ENCODE results near the gene MINDY3.
A peak's percentile ranks its signal among the peaks of the same experiment; 100 is the strongest.
"Not testable (repeated sequence)": the region's sequence is repeated elsewhere in the genome, so short reads cannot be mapped to it uniquely, and the experiment has no call there.

Gene MINDY3

GRCh38 chr10:15859906-15860691 lies at the start of gene MINDY3:
TSS of gene MINDY3 (minus strand) at chr10:15860507. CDS start at chr10:15860299, 208 bp downstream.
- DNase-seq (ENCODE audit: low spot score) = peak; percentile 91

DNA sequence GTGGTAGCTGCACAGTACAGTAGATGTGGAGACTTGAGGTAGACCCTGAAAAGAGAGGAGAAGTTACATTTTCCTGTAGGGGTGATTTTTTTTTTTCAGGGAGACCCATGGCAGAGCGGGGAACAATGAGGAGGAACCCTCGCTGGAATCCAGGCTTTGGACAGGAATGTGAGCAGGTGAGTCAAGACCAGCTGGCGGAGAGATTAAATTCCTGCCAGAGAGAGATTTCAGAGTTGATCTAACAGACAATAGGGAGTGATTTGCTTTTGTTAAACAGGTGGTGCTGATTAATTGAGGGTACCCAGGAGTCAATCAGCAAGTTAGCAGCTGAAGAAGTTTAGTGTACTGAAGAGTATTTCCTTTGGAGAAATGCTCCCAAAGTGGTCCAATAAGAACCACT lies 41.6 kb upstream of the MINDY3 start:
- DNase-seq (ENCODE audit: low spot score) = no peak

DNA sequence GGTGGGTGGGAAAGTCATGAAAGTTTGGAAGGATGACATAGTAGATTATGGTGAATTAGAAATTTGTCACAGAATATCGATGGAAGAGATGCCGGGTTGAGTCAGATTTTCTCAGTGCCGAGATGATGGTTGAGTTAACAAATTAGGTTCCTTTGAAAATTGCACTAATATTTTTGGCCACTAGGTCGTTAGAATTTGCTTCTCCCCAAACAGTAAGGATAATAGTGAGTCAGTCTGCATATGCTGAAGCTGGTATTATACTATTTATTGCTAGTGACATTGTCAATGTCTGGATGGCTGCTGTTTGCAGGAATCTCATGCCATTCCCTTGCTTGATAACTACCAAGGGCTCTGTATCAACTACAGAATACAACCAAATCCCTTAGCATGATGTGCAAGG lies 37.7 kb upstream of the MINDY3 start:
- DNase-seq (ENCODE audit: low spot score) = no peak

- DNase-seq (ENCODE audit: low spot score) = no peak
Observed at GRCh38 chr10:15897287-15897686, 37.0 kb upstream of the MINDY3 start.

DNA sequence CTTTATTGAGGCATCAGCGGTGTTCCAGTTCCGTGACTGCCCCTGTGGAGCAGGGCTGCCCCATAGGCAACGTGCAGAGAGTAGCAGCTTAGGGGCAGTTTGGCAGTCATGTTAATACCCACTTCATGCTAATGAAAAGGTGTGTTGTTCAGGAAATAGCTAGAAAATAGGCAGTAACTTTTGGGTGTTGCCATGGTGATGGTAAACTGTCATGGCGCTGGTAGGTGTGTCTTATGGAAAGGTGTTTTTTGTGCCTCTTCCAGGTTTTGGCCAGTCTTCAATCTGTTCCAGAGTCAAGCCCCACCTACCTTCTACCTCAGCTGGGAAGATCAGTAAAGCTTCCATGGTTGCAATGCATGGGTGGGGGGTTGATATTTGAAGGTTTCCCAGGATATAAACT lies 36.3 kb upstream of the MINDY3 start:
- no peak for DNase-seq (ENCODE audit: low spot score)

DNA sequence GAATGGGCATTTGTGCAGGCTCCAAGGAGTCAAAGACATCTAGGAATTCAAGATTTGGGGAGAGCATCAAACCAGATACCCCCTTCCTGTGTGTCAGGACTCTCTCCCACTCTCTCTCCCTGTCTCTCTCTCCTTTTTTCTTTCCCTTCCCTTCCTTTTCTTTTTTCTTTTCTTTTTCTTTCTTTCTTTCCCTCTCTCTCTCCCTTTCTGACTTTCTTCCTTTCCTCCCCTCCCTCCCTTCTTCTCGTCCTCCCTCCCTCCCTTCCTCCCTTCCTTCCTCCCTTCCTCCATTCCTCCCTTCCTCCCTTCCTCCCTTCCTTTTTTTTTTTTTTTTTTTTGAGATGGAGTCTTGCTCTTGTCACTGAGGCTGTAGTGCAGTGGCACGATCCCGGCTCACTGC lies 24.1 kb upstream of the MINDY3 start:
- DNase-seq (ENCODE audit: low spot score) = no peak

GRCh38 chr10:15881542-15881941 lies 21.2 kb upstream of the MINDY3 start:
- DNase-seq (ENCODE audit: low spot score) = no peak

GRCh38 chr10:15879663-15880062 lies 19.4 kb upstream of the MINDY3 start:
- no peak for DNase-seq (ENCODE audit: low spot score)

DNA sequence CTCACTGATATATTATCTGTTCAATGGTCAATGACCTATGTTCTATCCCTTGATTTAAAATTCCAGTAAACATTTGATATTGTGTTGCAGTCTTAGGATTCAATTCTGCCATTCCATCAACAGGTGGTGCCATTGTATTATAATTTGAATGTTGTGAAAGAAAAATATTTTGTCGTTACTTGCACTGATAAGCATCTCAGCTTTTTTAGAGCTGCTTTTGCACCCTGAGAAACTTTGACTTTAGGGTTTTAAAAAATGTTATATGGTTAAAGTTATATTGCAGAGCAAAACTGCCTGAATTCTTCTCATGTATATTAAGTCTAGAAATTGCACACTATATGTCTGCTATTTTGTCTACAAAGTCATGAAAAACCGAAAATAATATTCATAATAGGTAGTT lies 18.8 kb upstream of the MINDY3 start:
- peak; percentile 39 for DNase-seq (ENCODE audit: low spot score)

DNA sequence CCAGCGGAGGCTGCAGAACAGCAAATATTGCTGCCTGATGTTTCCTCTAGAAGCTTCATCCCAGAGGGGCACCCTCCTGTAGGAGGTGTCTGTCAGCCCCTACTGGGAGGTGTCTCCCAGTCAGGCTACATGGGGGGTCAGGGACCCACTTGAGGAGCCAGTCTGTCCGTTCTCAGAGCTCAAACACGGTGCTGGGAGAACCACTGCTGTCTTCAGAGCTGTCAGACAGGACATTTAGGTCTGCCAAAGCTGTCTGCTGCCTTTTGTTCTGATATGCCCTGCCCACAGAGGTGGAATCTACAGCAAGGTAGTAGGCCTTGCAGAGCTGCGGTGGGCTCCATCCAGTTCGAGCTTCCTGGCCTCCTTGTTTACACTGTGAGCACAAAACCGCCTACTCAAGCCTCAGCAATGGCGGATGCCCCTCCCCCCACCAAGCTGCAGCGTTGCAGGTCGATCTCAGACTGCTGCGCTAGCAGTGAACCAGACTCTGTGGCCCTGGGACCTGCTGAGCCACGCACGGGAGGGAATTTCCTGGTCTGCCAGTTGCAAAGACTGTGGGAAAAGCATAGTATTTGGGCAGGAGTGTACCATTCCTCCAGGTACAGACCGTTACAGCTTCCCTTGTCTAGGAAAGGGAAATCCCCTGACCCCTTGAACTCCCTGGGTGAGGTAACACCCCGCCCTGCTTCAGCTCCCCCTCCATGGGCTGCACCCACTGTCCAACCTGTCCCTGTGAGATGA lies 17.7 kb upstream of the MINDY3 start:
- no peak for DNase-seq (ENCODE audit: low spot score)

DNA sequence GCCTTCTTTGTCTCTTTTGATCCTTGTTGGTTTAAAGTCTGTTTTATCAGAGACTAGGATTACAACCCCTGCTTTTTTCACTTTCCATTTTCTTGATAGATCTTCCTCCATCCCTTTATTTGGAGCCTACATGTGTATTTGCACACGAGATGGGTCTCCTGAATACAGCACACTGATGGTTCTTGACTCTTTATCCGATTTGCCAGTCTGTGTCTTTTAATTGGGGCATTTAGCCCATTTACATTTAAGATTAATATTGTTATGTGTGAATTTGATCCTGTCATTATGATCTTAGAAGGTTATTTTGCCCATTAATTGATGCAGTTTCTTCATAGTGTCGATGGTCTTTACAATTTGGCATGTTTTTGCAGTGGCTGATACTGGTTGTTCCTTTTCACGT lies 16.0 kb upstream of the MINDY3 start:
- DNase-seq (ENCODE audit: low spot score) = not testable (repeated sequence)

DNA sequence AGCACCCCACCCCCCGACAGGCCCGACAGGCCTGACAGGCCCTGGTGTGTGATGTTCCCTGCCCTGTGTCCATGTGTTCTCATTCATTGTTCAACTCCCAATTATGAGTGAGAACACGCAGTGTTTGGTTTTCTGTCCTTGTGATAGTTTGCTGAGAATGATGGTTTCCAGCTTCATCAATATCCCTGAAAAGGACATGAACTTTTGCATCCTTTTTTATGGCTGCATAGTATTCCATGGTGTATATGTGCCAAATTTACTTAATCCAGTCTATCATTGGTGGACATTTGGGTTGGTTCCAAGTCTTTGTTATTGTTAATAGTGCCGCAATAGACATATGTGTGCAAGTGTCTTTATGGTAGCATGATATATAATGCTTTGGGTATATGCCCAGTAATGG lies 12.3 kb upstream of the MINDY3 start:
- not testable (repeated sequence) for DNase-seq (ENCODE audit: low spot score)

- no peak for DNase-seq (ENCODE audit: low spot score)
Observed at GRCh38 chr10:15871823-15872222, 11.5 kb upstream of the MINDY3 start.

- no peak for DNase-seq (ENCODE audit: low spot score)
Observed at GRCh38 chr10:15869935-15870334, 9.6 kb upstream of the MINDY3 start.

DNA sequence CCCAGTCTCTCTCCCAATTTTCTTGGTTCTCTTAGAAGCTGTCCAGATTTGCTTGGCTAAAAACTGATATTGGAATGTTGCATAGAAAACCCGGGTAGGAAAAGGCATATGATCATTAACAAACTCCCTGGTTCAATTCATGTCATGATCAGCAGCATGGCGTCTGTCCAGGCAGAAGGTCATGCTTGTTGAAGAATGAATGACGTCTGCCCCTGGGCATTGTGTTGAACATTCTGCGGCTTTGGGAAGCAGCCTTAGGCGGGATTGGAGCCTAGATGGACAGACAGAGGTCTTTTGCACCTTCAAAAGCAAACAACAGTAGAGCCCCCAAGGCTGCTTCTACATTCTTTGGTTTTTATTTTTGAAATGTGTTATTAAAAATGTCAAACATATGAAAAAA lies 7.7 kb upstream of the MINDY3 start:
- no peak for DNase-seq (ENCODE audit: low spot score)

- no peak for DNase-seq (ENCODE audit: low spot score)
Observed at GRCh38 chr10:15865304-15865703, 5.0 kb upstream of the MINDY3 start.

- no peak for DNase-seq (ENCODE audit: low spot score)
Observed at GRCh38 chr10:15864419-15864818, 4.1 kb upstream of the MINDY3 start.

DNA sequence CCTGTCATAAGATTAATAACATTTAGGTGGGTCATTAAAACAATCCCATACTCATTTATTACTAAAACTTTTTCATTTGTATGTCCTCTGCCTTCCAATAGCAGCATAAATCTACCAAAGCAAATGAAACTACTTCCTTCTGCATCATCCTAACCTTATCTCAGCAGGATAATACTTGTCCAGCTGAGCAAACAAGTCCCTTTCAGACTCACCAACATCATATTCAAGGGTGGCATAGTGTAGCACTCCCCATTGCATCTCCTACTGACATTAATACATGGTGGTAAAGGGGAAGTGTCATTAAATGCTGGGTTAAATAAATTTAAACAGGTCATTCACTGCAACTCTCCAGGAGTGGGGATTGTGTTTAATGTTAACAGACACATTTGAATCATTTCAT lies 3.4 kb upstream of the MINDY3 start:
- DNase-seq (ENCODE audit: low spot score) = no peak

- no peak for DNase-seq (ENCODE audit: low spot score)
Observed at GRCh38 chr10:15863323-15863722, 3.0 kb upstream of the MINDY3 start.

DNA sequence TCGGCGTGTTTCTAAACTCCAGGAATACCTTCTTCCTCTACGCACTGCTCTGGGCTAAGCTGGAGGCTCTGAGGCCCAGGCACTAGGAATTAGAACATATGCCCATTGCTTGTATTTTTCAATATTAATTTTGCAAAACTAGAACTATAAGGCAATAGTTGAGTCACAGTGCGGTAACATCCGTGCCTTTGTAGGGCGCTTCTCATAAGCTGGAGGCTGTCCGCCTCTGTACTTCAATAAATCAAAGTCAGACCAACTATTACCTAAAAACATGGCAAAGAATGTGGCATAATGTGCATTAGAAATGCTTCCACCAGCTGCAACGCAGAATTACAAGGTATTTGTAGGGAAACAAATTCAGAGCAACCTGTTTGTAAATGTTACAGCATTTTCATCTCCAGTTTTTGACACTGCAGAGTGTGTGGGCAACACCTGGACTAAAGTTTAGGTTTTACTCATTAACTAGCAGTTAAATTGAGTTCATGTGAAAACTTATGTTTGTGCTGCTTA lies 440 bp upstream of the MINDY3 start:
- no peak for DNase-seq (ENCODE audit: low spot score)

DNA sequence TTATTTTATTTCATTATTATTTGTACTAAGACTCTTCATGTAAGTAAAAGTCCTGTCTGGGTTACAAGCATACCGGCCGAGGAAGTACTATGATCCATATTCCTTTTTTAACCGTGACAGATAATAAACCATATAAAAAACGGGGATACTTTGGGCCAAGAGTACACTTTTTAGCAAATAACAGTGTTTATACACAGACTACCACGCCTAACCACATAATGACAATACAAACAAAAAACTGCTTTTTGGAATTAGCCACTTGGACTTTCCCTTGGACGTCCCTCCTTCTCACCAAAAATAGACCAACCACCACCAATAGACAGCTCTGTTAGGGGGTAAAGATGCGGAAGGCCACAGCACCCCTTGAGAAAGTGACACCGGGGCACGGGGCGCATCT lies 800 bp downstream of the MINDY3 start:
- DNase-seq (ENCODE audit: low spot score) = no peak

DNA sequence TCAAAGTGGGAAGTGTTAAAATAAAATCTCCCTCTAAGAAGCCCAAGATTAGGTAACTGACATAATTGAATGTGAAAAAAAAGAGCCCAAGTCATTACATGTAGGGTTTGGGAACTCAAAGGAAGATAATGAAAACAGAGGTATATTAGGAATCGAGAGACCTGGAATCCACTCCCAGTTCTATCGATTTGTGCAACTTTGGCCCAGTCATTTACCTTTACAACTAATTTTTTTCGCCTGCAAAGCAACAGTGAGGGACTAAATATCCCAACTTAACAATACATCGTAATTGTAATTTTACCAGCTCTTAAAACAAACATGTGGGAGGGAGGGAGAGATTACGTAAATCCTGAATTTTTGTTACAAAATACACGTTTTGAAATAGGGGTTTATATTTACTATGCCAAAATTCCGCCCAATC lies 1.4 kb downstream of the MINDY3 start:
- no peak for DNase-seq (ENCODE audit: low spot score)

DNA sequence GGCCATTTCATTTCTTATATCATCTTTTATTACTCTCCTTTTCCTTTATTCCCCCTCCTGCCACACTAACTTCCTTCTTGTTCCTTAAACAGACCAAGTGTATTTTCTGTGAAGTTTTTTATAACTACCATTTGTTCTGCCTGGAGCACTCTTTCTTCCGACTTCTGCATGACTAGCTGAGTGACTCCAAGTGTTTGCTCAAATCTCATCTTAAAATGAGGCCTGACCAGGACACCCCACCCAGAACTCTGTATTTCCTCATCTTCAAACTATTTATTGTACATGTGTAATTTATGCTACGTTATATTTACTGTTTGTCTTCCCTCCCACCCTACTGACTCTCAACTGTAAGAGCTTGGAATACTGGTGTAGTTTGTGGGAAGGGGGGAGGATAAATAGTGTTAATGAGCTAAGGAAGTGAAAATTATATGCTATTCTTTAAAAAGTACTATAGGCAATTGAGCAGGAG lies 3.2 kb downstream of the MINDY3 start:
- DNase-seq (ENCODE audit: low spot score) = no peak

Data from hematopoietic multipotent progenitor cell treated with erythropoietin and hydrocortisone succinate and interleukin-3 and kit ligand, for 15 days (in vitro differentiated cells).